GM19023 (cell line): Measurements from ENCODE around the gene CD52.
"Not testable (repeated sequence)": the region's sequence is repeated elsewhere in the genome, so short reads cannot be mapped to it uniquely, and the experiment has no call there.

ENCODE experiments used
- ATAC-seq: cut with Tn5 transposase; IDR thresholded peaks from one replicate; pipeline ENCODE4 v1.9.1; 2021; ENCODE audit warnings: mild to moderate bottlenecking, moderate library complexity; ENCODE audit not compliant: unreplicated experiment

Gene CD52

GRCh38 chr1:26297057-26297790 is 20.5 kb upstream of the CD52 start:
- no peak for ATAC-seq

- ATAC-seq, result no peak
These were observed 20.0 kb upstream of the CD52 start for GRCh38 chr1:26297791-26298124.

GRCh38 chr1:26300578-26301275 is 17.0 kb upstream of the CD52 start:
- no peak for ATAC-seq

GRCh38 chr1:26302733-26303405 is 14.9 kb upstream of the CD52 start:
- ATAC-seq, result no peak

- ATAC-seq, result peak; percentile 11
These were observed 12.0 kb upstream of the CD52 start for GRCh38 chr1:26305667-26306289.

- peak; percentile 99 for ATAC-seq
These were observed 11.2 kb upstream of the CD52 start, which contains the start of gene UBXN11 for GRCh38 chr1:26306290-26307229. Gene UBXN11 (minus strand): TSS chr1:26306636. CDS start chr1:26302883, 3,753 bp downstream.

- ATAC-seq, result no peak
These were observed 10.4 kb upstream of the CD52 start for GRCh38 chr1:26307363-26307781.

- ATAC-seq, result not testable (repeated sequence)
These were observed 9.5 kb upstream of the CD52 start for GRCh38 chr1:26307966-26308899.

GRCh38 chr1:26314501-26314900 is 3.3 kb upstream of the CD52 start:
- ATAC-seq, result no peak

GRCh38 chr1:26315874-26316850 is 1.6 kb upstream of the CD52 start:
- ATAC-seq, result no peak

- no peak for ATAC-seq
These were observed 612 bp upstream of the CD52 start for GRCh38 chr1:26317146-26317545.

GRCh38 chr1:26318338-26319064 is 743 bp downstream of the CD52 start:
- ATAC-seq, result no peak

- ATAC-seq, result no peak
These were observed 3.1 kb downstream of the CD52 start for GRCh38 chr1:26320896-26321295.

- peak; percentile 42 for ATAC-seq
These were observed 3.7 kb downstream of the CD52 start for GRCh38 chr1:26321315-26322041.

- ATAC-seq, result no peak
These were observed 4.2 kb downstream of the CD52 start for GRCh38 chr1:26322042-26322331.

GRCh38 chr1:26323382-26323781 is 5.6 kb downstream of the CD52 start:
- no peak for ATAC-seq

GRCh38 chr1:26324550-26324949 is 6.8 kb downstream of the CD52 start:
- ATAC-seq, result no peak
